ENCODE results near the gene UBL4A.

The UBL4A gene

GRCh38 chrX:154486396-154487207 lies at the start of gene UBL4A:
Gene UBL4A (minus strand): TSS chrX:154486615. CDS start chrX:154486584, 31 bp downstream.
- DNase-seq = no peak

- no peak for DNase-seq
Measured at GRCh38 chrX:154535892-154536291, 49.5 kb upstream of the UBL4A start.

GRCh38 chrX:154534526-154535322 lies 48.3 kb upstream of the UBL4A start:
- peak; percentile 17 for DNase-seq

DNA sequence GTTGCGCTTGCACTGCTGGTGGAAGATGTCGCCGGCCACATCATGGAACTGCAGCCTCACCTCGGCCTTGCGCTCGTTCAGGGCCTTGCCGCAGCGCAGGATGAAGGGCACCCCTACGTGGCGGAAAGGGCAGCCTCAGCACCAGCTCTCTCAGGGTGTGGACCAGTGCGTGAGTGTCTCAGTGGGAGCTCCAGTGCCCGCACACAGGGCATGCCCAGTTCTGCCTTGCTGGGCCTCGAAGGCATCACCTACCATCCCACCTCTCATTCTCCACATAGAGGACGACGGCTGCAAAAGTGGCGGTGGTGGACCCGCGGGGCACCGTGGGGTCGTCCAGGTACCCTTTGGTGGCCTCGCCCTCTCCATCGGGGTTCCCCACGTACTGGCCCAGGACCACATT lies 46.3 kb upstream of the UBL4A start:
- DNase-seq = no peak

DNA sequence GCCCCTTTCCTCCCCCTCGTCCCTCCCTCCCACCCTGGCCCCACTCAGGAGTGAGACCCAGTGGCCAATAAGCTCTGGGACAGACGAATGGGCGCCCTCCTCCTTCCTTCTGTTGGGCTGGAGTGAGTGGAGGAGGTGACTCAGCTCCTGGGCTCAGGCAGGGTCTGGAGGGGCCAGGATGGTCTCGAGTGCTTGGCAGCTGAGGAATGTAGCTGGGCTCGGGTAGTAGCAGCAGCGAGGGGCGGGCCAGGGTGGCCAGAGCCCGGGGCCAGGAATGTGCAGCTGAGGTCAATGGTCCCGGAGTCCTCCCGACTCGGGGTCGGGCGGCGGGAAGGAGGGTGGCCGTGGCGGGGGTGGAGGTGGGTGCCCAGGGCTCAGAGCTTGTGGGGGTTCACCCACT lies 45.2 kb upstream of the UBL4A start:
- DNase-seq = no peak

- no peak for DNase-seq
Measured at GRCh38 chrX:154530286-154530685, 43.9 kb upstream of the UBL4A start.

DNA sequence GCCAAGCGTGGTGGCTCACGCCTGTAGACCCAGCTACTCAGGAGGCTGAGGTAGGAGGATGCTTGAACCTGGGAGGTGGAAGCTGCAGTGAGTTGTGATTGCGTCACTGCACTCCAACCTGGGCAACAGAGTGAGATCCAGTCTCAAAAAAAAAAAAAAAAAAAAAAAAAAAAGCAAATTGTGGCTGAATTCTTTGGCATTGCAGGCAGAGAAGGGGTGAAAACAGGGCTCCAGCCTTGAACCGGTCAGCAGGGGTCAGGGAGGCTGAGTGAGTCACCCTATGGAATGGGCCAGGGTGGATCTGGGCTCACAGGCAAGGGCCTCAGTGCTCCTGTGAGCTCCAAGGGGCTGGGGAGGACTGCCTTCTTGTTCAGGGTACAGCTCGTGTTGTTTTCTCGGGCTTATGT lies 42.8 kb upstream of the UBL4A start:
- DNase-seq = no peak

- peak; percentile 51 for DNase-seq
Measured at GRCh38 chrX:154526901-154527675, 40.7 kb upstream of the UBL4A start.

DNA sequence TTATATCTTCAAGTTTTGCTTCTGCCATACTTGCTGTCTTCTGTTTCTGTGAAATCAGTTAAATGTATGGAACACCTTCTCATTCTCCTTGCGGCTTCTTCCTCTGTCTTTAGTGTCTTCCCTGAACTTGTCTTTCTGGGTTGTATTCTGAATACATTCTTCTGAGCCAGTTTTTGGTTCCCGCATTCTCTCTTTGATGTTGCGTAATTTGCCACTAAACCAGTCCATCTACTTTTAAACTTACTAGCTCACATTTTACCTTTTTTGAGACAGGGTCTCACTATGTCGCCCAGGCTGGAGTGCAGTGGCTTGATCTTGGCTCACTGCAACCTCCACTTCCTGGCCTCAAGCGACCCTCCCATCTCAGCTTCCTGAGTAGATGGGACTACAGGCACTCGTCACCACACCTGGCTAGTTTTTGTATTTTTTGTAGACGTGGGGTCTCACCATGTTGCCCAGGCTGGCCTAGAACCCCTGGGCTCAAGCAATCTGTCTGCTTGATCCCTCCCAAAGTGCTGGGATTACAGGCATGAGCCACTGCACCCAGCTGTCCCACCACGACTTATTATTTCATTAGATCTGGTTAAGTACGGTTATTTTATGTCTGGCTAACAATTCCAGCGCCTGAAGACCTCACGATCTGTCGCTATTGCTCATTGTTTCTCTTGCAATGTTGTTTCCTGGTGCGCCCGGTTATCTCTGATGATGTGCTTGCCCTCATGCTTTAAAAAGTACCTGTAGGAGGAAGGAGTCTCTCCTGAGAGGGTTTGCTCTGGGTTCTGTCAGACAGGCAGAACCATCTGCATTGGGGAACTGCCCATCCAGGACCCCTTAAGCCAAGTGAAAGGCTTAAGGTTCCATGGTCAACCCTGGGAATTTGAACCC lies 39.4 kb upstream of the UBL4A start:
- DNase-seq = no peak

DNA sequence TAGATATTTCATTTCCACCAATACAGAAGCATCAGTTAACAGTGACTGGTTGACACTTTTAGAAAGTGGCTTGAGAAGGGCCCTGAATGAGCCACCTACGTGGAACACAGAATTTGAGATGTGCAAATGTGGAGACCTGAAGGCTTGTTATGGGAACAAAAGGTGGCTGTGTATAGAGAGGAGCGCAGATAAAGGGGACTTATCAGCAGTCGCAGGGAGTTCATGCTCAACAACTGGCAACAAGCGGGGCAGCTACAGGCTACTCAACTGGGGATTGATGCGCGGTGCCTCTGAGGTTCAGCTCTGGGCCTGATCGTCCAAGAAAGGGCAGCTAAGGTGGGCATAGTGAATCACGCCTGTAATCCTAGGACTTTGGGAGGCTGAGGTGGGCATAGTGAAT lies 33.0 kb upstream of the UBL4A start:
- DNase-seq = no peak

DNA sequence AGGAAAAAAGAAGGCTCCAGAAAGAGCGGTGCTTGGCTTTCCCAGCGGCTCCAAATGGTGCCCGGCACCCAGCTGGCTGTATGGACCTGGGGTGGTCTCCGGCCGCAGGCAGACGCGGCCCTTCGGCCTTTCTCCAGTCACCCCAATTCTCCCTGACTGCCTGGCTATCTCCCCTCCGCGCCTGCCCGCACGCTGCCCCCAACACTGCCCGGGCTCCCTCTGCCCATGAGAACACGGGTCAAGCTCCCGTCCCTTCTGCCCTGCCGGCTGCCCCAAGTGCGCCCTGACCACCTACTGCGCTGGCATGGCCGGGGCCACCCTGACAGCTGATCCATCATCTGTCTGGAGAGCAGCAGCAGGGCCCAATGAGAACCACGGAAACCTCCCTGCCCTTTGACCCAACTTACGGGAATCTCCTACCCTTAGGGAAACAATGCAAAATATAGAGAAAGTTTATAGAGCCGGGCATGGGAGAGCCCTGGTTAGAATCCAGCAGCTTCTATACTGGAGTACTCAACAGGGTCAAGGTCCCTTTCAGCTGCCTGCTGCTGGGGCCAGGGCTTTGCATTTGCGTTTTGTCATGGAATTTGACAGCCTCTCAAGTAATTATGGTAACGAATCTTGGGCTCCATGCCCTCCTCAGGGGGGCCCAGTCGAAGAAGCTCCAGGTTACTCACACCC lies 30.8 kb upstream of the UBL4A start:
- no peak for DNase-seq

- DNase-seq = no peak
Measured at GRCh38 chrX:154516656-154517100, 30.3 kb upstream of the UBL4A start.

GRCh38 chrX:154515966-154516655 lies 29.7 kb upstream of the UBL4A start, which contains the start of gene FAM3A:
Gene FAM3A (minus strand): TSS chrX:154516232. CDS start chrX:154515772, 460 bp downstream.
- peak; percentile 69 for DNase-seq

DNA sequence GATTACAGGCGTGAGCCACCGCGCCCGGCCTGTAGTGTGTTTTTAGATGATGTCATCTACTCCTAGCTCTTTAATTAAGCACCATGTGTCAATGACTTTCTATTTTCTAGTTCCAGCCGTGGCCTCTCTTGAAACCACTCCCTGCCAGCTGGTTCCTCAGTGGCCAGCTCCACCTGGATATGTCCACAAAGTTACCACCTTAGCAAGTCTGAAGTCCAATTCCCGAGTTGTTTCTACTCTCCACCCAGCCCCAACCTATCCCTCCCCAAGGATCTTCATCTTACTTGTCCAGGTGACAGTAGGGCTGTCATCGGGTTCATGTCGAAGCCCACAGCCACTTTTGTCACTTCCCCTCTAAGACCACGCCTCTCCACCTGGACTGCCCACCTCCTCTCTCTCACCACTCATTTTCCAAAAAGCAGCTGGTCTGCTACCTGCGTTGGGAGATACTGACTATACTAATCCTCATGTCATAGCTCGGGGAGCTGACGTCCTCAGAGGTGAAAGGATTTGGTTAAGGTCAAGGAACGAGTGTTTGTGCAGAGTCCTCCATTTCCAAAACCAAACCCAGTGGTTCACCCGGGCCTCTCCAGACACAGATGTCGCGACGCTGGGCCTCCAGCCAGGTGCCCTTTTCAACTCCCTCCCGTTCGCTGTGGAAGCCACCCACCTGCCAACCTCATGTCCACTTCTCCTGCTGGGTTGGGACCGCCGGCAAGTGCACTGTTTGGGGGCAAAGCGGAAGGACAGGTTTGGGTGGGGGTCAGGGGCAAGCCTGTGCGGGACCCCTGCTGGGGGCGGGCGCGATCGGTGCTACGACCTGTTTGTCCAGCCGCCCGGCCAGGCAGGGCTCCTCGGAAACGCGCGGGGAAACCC lies 28.9 kb upstream of the UBL4A start:
- DNase-seq = peak; percentile 55

- no peak for DNase-seq
Measured at GRCh38 chrX:154513716-154514115, 27.3 kb upstream of the UBL4A start.

GRCh38 chrX:154512879-154513553 lies 26.6 kb upstream of the UBL4A start:
- no peak for DNase-seq

DNA sequence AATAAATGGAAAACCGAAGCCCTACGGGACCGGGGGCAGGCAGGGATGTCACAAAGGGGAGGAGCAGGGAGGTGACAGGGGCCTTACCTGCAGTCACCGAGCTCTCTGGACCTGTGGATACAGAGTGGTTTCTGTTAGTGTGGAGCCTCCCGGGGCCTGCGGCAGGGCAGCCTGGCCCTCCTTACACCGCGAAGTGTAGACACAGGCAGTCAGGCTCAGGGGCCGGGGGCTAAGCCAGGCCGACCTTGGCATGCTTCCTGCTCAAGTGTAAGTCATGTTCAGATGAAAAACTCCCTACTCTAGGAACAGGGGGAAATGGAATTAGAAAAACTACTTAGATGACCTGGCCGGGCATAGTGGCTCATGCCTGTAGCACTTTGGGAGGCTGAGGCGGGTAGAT lies 25.3 kb upstream of the UBL4A start:
- no peak for DNase-seq

- no peak for DNase-seq
Measured at GRCh38 chrX:154509455-154509854, 23.0 kb upstream of the UBL4A start.

GRCh38 chrX:154508384-154508745 lies 21.9 kb upstream of the UBL4A start:
- no peak for DNase-seq
